ENCODE results near the gene EWSR1. TPM values are rescaled to one million over a fixed set of nuclear protein-coding genes. Genes with fewer than 3 reads are reported as not detected.

EWSR1 gene
- total and polyA plus RNA-seq, 2 of the 4 experiments (the other 2 are of a cell fraction) = 243 to 518 TPM

GRCh38 chr22:29244785-29245625 lies 23.1 kb upstream of the EWSR1 start (continued):
- TF ChIP-seq RCOR1 (IDR thresholded peaks at IDR 0.05; ENCODE audit: insufficient replicate concordance, low read length) = no peak

GRCh38 chr22:29245626-29246385 lies 22.3 kb upstream of the EWSR1 start:
- no peaks in the 10 kb centered on the region for H3K4me1 ChIP-seq (ENCODE audit: control insufficient read depth, insufficient read depth, low read length)
- in situ Hi-C loops (cut with MboI; ENCODE audit: low sequenced_read_pairs) = loop anchor here (5.0 to 25.0 kb wide), 3 partner anchors 201 to 634 kb away; no protein-coding TSS in a partner anchor
- no peak overlapping the region for H3K4ac ChIP-seq (ENCODE audit: low read depth, low read length)
- H4K20me1 ChIP-seq (ENCODE audit: insufficient read depth, low read length) = no peaks in the 10 kb centered on the region
- ChIA-PET POLR2A (ENCODE audit: unreplicated experiment) (no interaction called here), CTCF (interaction anchor here (0.6 to 1.7 kb wide), 7 partner anchors 15 to 603 kb away, joined by 3 to 6 read pairs (median 3); no protein-coding TSS in a partner anchor)
- H3K14ac ChIP-seq (replicated peaks; ENCODE audit: low read depth, low read length) = no peak overlapping the region
- H4K8ac ChIP-seq (ENCODE audit: low read depth in 2 of 2, low read length in 2 of 2) = no peak overlapping the region
- H4K5ac ChIP-seq (ENCODE audit: low read depth, low read length) = no peak overlapping the region
- no peak overlapping the region for H3K4me2 ChIP-seq (ENCODE audit: low read depth, low read length)
- H3K56ac ChIP-seq (ENCODE audit: extremely low read depth, insufficient read depth, low read length) = no peak overlapping the region
- H3K4me3 ChIP-seq (ENCODE audit: insufficient read depth, low read depth, low read length) = no peak overlapping the region
- H3K36me3 ChIP-seq (ENCODE audit: control insufficient read depth, insufficient read depth, low read length) = no peaks in the 10 kb centered on the region
- H3K27ac ChIP-seq (ENCODE audit: insufficient read depth, low read length) = no peak overlapping the region
- no peak overlapping the region for H2AK9ac ChIP-seq (replicated peaks; ENCODE audit: low read depth, low read length, poor library complexity)
- dilution Hi-C loops (cut with HindIII; ENCODE audit: low sequenced_read_pairs, unreplicated experiment) = no loop called here
- H2BK5ac ChIP-seq (ENCODE audit: low read depth, low read length, poor library complexity, severe bottlenecking) = no peak overlapping the region
- intact Hi-C loops (cut with micrococcal nuclease) = loop anchor here (1.0 to 2.0 kb wide), 6 partner anchors 43 to 645 kb away; no protein-coding TSS in a partner anchor
- BruUV-seq (replicated peaks) = no TSS peak
- no peak overlapping the region for H3K9ac ChIP-seq (ENCODE audit: low read depth, low read length)
- H3K9me3 ChIP-seq (ENCODE audit: control insufficient read depth, insufficient read depth, low read length) = peaks cover 3% of the 10 kb centered on the region; the same call in 1 of the 2 replicates
- H2BK15ac ChIP-seq (ENCODE audit: low read depth, low read length) = no peak overlapping the region
- H3K27me3 ChIP-seq (ENCODE audit: control insufficient read depth, insufficient read depth, low read length) = peaks cover 4% of the 10 kb centered on the region
- no peak for TF ChIP-seq FOS (IDR thresholded peaks at IDR 0.05; ENCODE audit: low read depth, low read length)
- peak; percentile 95 for TF ChIP-seq CTCF (conservative IDR thresholded peaks at IDR 0.05; ENCODE audit: low read depth, low read length)
- peak; percentile 90 for TF ChIP-seq SMC3 (IDR thresholded peaks at IDR 0.05; ENCODE audit: low read depth, low read length)
- no peak for TF ChIP-seq MAZ (IDR thresholded peaks at IDR 0.05; ENCODE audit: borderline replicate concordance, low read depth, low read length)
- no peak for TF ChIP-seq USF2 (IDR thresholded peaks at IDR 0.05; ENCODE audit: low read depth, low read length)
- peak; percentile 96 for TF ChIP-seq RAD21 (IDR thresholded peaks at IDR 0.05; ENCODE audit: low read length)
- H2AFZ ChIP-seq (replicated peaks; ENCODE audit: low read length, poor library complexity) = peak overlapping the region; percentile 64
- H3K9me1 ChIP-seq (ENCODE audit: insufficient read depth, low read length) = no peaks in the 10 kb centered on the region
- H3K18ac ChIP-seq (ENCODE audit: low read depth, low read length) = no peak overlapping the region
- ATAC-seq (ENCODE audit: low read depth) (peak; percentile 100), DNase-seq (peak; percentile 54)
- 62% methylated on average over 5 of the region's 11 CpGs; no CpG with 5 or more reads in 1 of the 2 experiments for WGBS, 2 experiments (ENCODE audit: extremely low coverage in 2 of 2, insufficient read length in 1 of 2)
- no peak overlapping the region for H2BK20ac ChIP-seq (ENCODE audit: low read depth, low read length)
- no peak overlapping the region for H3K23ac ChIP-seq (ENCODE audit: low read depth, low read length)
- H3K79me1 ChIP-seq (ENCODE audit: low read depth in 1 of 2, low read length in 2 of 2) = no peaks in the 10 kb centered on the region
- no peak overlapping the region for H2AK5ac ChIP-seq (ENCODE audit: low read depth, low read length)
- no peak overlapping the region for H2BK120ac ChIP-seq (ENCODE audit: low read depth, low read length)
- H4K91ac ChIP-seq (ENCODE audit: insufficient read depth, low read depth, low read length) = no peak overlapping the region

Measured in IMR-90 (cell line).